Daoy (cell line): ENCODE measurements around the gene ANKFN1. TPM values are rescaled to one million over a fixed set of nuclear protein-coding genes. Genes with fewer than 3 reads are reported as not detected.
A peak's percentile ranks its signal among the peaks of the same experiment; 100 is the strongest.

ENCODE experiments used
- DNase-seq: peaks from one replicate; pipeline ENCODE4 v3.0.0-alpha.2; 2015; ENCODE audit warnings: low read depth
- total RNA-seq: library from RNA; depleted of rRNA; stranded (reverse); fragments of >200 nt; shearing (Covaris generic); gene quantifications from 2 replicates; pipeline ENCODE4 v1.2.3, GENCODE V29; 2014; rRNA removed

The ANKFN1 gene, protein sequence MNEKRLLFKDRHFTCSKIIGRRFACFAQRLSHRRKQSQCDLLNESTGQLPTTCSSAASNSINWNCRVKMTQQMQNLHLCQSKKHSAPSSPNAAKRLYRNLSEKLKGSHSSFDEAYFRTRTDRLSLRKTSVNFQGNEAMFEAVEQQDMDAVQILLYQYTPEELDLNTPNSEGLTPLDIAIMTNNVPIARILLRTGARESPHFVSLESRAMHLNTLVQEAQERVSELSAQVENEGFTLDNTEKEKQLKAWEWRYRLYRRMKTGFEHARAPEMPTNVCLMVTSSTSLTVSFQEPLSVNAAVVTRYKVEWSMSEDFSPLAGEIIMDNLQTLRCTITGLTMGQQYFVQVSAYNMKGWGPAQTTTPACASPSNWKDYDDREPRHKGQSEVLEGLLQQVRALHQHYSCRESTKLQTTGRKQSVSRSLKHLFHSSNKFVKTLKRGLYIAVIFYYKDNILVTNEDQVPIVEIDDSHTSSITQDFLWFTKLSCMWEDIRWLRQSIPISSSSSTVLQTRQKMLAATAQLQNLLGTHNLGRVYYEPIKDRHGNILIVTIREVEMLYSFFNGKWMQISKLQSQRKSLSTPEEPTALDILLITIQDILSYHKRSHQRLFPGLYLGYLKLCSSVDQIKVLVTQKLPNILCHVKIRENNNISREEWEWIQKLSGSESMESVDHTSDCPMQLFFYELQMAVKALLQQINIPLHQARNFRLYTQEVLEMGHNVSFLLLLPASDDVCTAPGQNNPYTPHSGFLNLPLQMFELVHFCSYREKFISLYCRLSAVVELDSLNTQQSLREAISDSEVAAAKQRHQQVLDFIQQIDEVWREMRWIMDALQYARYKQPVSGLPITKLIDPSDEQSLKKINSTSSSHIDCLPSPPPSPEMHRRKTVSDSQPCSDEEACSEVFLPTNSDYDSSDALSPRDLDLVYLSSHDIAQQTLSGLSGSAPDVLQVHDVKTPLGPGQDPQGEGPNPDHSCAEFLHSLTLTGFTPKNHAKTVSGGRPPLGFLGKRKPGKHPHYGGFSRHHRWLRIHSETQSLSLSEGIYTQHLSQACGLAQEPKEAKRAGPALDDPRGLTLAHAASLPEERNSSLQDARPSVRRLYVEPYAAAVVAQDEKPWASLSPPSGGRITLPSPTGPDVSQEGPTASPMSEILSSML
- not detected in 2 replicates for total RNA-seq

GRCh38 chr17:56152874-56153602, at the start of gene ANKFN1:
ANKFN1 (plus strand) TSS chr17:56153475; CDS start chr17:56212668, 59,193 bp downstream.
- DNase-seq, result no peak

DNA sequence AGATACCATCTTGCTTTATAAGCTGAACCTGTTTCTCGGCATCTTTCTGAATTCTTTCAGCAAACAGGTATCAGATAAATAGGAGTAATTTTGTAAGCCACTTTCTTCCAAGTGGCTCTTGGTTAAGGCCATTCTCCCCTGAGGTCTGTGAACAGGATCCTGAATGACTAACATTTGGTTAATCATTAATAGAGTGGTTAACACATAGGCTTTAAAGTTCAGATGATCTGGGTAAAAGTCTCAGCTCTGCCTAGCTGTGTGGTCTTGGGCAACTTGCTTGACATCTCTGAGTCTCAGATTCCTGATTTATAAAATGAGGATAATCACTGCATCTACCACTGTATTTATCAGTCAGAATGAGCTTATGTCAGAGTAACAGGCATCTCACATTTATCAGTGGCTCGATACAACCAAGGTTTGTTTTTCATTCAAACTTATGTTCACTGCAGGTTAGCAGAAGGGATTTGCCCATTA, 44.4 kb upstream of the ANKFN1 start:
- DNase-seq, result no peak

- no peak for DNase-seq
Observed at GRCh38 chr17:56109836-56110235, 43.4 kb upstream of the ANKFN1 start.

- DNase-seq, result no peak
Observed at GRCh38 chr17:56110463-56111135, 42.7 kb upstream of the ANKFN1 start.

- peak; percentile 29 for DNase-seq
Observed at GRCh38 chr17:56111706-56112485, 41.4 kb upstream of the ANKFN1 start.

DNA sequence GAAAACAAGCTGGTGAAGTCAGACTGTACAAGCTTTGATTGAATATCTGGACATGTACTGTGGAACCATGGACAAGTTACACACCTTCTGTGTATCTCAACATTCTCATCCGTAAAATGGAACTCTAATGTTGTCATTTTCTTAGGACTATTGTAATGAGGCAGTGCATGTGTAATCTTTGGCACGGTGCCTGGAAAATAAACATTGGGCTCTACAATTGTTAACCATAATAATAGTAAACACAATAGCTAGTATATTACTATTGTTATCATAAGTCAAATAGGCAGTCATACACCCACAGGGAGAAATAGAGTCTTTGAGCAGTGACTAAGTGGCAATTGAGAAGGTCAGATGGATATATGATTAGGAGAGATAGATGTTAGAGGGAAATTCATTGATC, 39.8 kb upstream of the ANKFN1 start:
- DNase-seq, result peak; percentile 18

GRCh38 chr17:56114469-56114868, 38.8 kb upstream of the ANKFN1 start:
- DNase-seq, result no peak

DNA sequence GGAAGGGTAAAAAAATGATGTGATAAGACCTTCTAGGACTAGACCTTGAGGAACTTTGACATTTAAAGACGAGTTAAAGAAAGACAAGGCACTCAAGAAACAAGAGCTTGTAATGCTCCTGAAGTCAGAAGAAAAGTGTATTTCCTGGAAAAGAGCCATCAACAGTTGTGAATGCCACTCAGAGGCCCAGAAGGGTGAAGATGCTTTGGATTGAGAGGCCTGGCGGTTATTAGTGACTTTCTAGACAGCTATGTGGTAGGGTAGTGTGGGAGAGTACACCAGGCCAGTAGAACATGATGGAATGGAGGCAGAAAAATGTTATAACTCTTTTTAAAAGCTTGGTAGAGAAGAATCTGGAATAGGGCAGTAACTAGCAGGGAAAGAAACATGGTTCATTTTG, 34.1 kb upstream of the ANKFN1 start:
- DNase-seq, result no peak

DNA sequence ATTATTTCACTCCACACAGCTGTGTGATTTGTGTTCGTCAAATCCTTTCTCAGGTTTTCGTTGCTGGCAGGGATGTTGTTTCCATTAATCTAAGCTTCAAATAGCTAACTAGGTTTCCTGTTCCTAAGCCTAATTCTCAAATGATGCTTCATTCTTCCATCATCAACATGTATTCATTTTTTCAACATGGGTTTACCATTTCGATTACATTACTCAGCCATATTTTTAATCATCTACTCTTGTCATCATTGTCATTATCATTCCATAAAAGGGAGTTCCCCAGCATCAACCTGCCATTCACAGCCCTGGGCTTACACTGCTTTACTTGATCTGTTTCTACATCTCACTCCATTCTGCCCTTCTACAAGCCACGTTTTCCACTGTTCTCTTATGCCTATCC, 33.3 kb upstream of the ANKFN1 start:
- DNase-seq, result no peak

DNA sequence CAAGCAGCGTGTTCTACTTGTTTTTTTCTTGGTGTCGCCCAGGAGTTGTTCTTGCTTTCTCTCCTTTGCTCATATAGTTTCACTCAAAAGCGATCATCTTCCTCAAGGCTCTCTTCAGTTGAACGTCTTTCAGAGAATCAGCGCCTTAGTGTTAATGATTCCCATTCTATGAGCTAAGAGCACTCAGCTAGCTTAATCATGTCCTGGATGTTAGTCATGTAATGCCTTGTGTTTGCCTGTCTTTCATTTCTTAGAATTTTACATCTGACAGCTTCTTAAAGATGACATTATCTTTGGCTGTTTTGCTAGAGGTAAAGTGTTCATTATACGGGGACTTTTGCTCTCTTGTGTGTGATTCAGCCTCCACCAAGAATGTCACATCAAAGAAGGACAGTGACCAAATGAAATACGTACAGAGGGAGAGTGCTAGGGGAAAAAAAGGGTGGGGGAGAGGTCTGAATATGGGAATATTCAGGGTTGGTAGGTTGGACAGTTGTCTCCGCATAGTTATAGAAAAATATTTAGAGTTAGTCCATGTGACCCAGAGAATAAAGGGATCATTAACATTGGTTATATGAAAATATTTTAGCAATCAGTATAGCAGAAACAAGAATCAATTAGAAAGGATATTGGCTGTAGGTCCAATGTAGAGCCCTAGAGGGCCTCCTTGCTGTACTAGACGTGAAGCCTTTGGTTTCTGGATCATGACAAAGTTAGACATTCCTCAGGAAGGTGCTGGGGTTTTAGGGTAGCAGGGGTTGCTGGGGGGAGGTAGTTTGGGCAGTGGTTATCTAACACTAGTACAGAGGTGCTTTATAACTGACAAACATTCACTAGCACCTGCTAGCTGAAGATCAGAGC, 31.9 kb upstream of the ANKFN1 start:
- DNase-seq, result no peak

DNA sequence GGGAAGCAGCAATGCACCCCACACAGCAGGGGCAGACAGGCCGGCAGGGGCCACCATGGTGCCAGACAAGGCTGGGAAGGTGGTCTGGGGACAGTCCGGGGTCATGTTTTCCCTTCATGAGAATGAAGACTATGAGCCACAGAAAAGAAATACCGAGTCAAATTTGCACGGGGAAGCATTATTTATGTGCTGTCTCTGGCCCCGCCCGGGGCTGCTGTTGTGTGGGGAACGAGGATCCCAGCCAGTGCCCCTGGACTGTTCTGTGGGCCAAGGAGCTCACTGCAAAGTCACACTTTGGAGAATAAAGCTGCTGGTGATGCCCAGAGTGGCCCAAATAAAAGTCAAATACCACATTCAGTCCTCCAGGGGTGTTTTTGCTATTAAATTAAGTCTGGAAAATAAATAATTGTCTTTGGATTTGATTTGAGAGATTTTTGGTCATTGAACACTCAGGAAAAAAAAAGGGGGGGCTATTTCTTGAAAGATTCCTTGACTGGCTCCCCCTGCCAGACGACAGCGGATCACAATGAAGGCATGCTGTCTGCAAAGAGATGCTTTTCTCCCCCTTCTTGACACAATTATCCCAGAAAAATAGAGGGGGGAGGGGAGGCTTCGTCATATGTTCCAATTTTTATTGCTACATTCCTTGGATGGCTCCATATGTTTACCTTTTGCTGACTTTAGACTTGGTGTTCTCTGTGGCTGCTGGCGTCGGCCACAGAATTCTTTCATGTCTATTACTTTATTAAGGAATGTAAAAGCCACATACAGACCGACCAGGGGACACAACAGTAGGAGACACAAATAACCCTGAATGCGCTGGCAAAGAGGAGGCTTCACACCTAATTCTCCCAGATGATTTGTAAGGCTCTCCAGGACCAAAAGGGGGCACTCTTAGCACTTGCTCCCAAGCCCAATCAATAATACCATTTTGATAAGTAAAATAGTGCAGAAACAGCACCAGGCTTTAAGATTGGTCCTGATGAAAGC, 27.1 kb upstream of the ANKFN1 start:
- peak; percentile 33 for DNase-seq

- no peak for DNase-seq
Observed at GRCh38 chr17:56130026-56130425, 23.2 kb upstream of the ANKFN1 start.

GRCh38 chr17:56130631-56131030, 22.6 kb upstream of the ANKFN1 start:
- no peak for DNase-seq

DNA sequence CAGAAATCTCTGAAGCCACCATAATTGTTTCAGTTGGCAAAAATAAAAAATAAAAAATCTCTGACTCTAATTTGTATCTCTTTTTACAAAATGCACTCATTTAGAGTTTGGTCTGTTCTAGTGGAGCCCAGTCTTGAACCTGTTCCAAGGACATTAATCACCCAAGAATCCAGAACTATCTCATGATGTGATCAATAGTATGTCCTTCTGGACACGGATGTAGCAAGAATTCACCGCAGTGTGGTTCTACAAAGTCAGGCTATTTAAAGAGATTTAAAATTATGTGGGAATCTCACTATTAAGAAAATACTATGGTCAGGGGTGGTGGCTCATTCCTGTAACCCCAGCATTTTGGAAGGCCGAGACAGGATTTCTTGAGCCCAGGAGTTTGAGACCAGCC, 21.8 kb upstream of the ANKFN1 start:
- DNase-seq, result no peak

GRCh38 chr17:56136301-56136700, 17.0 kb upstream of the ANKFN1 start:
- DNase-seq, result no peak

DNA sequence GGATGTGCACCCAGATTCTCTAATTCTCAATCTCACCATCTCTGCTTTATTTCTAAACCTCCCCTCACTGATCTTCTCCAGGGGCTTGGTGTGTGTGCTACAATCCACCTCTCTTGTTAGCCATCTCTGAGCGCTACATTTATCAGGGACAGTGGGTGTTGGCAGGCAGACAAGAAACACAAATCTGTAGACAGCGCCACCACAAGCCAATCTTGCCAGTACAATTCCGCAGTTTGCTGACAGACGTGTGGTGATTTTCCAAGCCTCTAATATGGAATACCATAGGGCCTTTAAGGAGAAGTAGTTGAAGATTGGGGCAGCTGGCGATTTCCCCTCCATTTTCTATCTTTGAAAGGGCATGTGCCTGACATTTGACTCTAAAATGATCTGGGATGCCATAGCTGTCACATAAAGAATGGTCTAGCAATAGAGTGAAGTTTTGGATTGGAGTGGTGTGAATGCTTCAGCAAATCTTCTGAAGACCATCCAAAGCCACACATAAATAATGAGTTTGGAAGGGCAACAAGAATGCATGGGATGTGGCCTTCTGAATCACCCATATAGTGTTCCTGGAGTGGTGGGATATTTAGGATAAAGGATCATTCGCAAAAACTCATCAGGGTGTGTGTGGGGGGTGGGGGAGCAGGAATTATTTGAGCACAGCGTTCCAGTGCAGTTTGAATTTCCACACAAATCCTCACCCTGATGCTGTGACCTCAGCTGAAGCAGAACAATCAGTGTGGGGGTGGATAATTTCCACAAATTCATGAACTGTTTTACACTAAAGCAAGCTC, 12.0 kb upstream of the ANKFN1 start:
- no peak for DNase-seq

- DNase-seq, result no peak
Observed at GRCh38 chr17:56142325-56142724, 10.9 kb upstream of the ANKFN1 start.
